Measurements from ENCODE around the gene POLDIP2.

Gene POLDIP2

GRCh38 chr17:28315846-28316705 lies 41.3 kb downstream of the POLDIP2 start:
- H3K36me3 ChIP-seq (ENCODE audit: control insufficient read depth, insufficient read depth, low read length): no peaks in the 10 kb centered on the region
- H3K27me3 ChIP-seq (ENCODE audit: control insufficient read depth, insufficient read depth, low read length): no peaks in the 10 kb centered on the region
- no peak overlapping the region for H3K4me3 ChIP-seq (ENCODE audit: low read length)
- H3K9me3 ChIP-seq (ENCODE audit: control insufficient read depth, low read length): no peaks in the 10 kb centered on the region
- peaks cover 27% of the 10 kb centered on the region for H3K4me1 ChIP-seq (ENCODE audit: control insufficient read depth, insufficient read depth, low read length)
- H3K9ac ChIP-seq (ENCODE audit: low read length): no peak overlapping the region

- no peaks in the 10 kb centered on the region for H3K27me3 ChIP-seq (ENCODE audit: control insufficient read depth, insufficient read depth, low read length)
Measured at GRCh38 chr17:28313841-28314240, 43.5 kb downstream of the POLDIP2 start.

GRCh38 chr17:28306954-28307401 lies 50.3 kb downstream of the POLDIP2 start:
- H3K27me3 ChIP-seq (ENCODE audit: control insufficient read depth, insufficient read depth, low read length): peaks cover 14% of the 10 kb centered on the region
- no peak overlapping the region for H3K9ac ChIP-seq (ENCODE audit: low read length)
- H3K4me1 ChIP-seq (ENCODE audit: control insufficient read depth, insufficient read depth, low read length): no peaks in the 10 kb centered on the region
- H3K4me3 ChIP-seq (ENCODE audit: low read length): no peak overlapping the region
- H3K36me3 ChIP-seq (ENCODE audit: control insufficient read depth, insufficient read depth, low read length): no peaks in the 10 kb centered on the region
- no peaks in the 10 kb centered on the region for H3K9me3 ChIP-seq (ENCODE audit: control insufficient read depth, low read length)

More at GRCh38 chr17:28313841-28314240, 43.5 kb downstream of the POLDIP2 start:
- H3K4me3 ChIP-seq (ENCODE audit: low read length): no peak overlapping the region
- no peaks in the 10 kb centered on the region for H3K36me3 ChIP-seq (ENCODE audit: control insufficient read depth, insufficient read depth, low read length)
- no peak overlapping the region for H3K9ac ChIP-seq (ENCODE audit: low read length)
- peaks cover 16% of the 10 kb centered on the region for H3K4me1 ChIP-seq (ENCODE audit: control insufficient read depth, insufficient read depth, low read length)
- no peaks in the 10 kb centered on the region for H3K9me3 ChIP-seq (ENCODE audit: control insufficient read depth, low read length)

GRCh38 chr17:28298449-28298848 lies 58.9 kb downstream of the POLDIP2 start:
- no peaks in the 10 kb centered on the region for H3K27me3 ChIP-seq (ENCODE audit: control insufficient read depth, insufficient read depth, low read length)
- H3K4me3 ChIP-seq (ENCODE audit: low read length): no peak overlapping the region
- H3K36me3 ChIP-seq (ENCODE audit: control insufficient read depth, insufficient read depth, low read length): no peaks in the 10 kb centered on the region
- H3K9me3 ChIP-seq (ENCODE audit: control insufficient read depth, low read length): no peaks in the 10 kb centered on the region
- H3K4me1 ChIP-seq (ENCODE audit: control insufficient read depth, insufficient read depth, low read length): no peaks in the 10 kb centered on the region
- H3K9ac ChIP-seq (ENCODE audit: low read length): no peak overlapping the region
